GM23338 (cell line): ENCODE results near the gene KRTDAP. TPM values are rescaled to one million over a fixed set of nuclear protein-coding genes. Genes with fewer than 3 reads are reported as not detected.
"Not testable (repeated sequence)": the region's sequence is repeated elsewhere in the genome, so short reads cannot be mapped to it uniquely, and the experiment has no call there.

Experiments
- ATAC-seq: fragments of 200-7000 bp; cut with Tn5 transposase; 3 replicates; pipeline ENCODE4 v1.9.1; 2020
- DNase-seq: peaks from one replicate; pipeline ENCODE4 v3.0.0-alpha.2; 2015; ENCODE audit warnings: low spot score
- H2AFZ ChIP-seq: fragments of 200-600 bp; sonication (generic); 2 replicates; pipeline ENCODE4 v1.8.0; 2016; ENCODE audit warnings: antibody characterized with exemption, mild to moderate bottlenecking, moderate library complexity
- H3F3A ChIP-seq: fragments of 200-600 bp; sonication (generic); replicated peaks from 2 replicates; pipeline ENCODE4 v1.8.0; 2017; ENCODE audit warnings: antibody characterized with exemption, mixed run types, low read depth
- H3K27ac ChIP-seq: fragments of 200-600 bp; sonication (generic); 2 replicates; pipeline ENCODE4 v1.6.1; 2016; ENCODE audit warnings: low read depth
- H3K27me3 ChIP-seq: fragments of 200-600 bp; sonication (generic); 2 replicates; pipeline ENCODE4 v1.8.0; 2016; ENCODE audit warnings: mild to moderate bottlenecking, mixed run types, moderate library complexity; ENCODE audit not compliant: insufficient read depth
- H3K36me3 ChIP-seq: fragments of 200-600 bp; sonication (generic); 2 replicates; pipeline ENCODE4 v1.8.0; 2016; ENCODE audit warnings: mild to moderate bottlenecking; ENCODE audit not compliant: insufficient read depth
- H3K4me1 ChIP-seq: fragments of 200-600 bp; sonication (generic); 2 replicates; pipeline ENCODE4 v1.8.0; 2016; ENCODE audit warnings: mild to moderate bottlenecking, moderate library complexity; ENCODE audit not compliant: insufficient read depth
- H3K4me2 ChIP-seq: fragments of 200-600 bp; sonication (generic); 2 replicates; pipeline ENCODE4 v1.7.1; 2017; ENCODE audit warnings: mixed run types
- H3K4me3 ChIP-seq: fragments of 200-600 bp; sonication (generic); 2 replicates; pipeline ENCODE4 v1.6.1; 2016; ENCODE audit warnings: mixed run types
- H3K79me2 ChIP-seq: fragments of 200-600 bp; sonication (generic); replicated peaks from 2 replicates; pipeline ENCODE4 v1.8.0; 2017; ENCODE audit warnings: mild to moderate bottlenecking; ENCODE audit not compliant: insufficient read depth
- H3K9me2 ChIP-seq: fragments of 200-600 bp; sonication (generic); 2 replicates; pipeline ENCODE4 v1.8.0; 2017; ENCODE audit not compliant: insufficient read depth
- H4K20me1 ChIP-seq: fragments of 200-600 bp; sonication (generic); replicated peaks from 2 replicates; pipeline ENCODE4 v1.8.0; 2017; ENCODE audit warnings: mild to moderate bottlenecking; ENCODE audit not compliant: insufficient read depth
- H3K27ac Mint-ChIP-seq: 2 replicates; pipeline ENCODE4 v1.8.0; 2020; ENCODE audit warnings: inconsistent platforms, mild to moderate bottlenecking, moderate library complexity, mixed read lengths
- H3K27me3 Mint-ChIP-seq: 3 replicates; pipeline ENCODE4 v1.8.0; 2022; ENCODE audit warnings: low read depth, mild to moderate bottlenecking, moderate library complexity, mixed read lengths, inconsistent platforms; ENCODE audit not compliant: insufficient read depth, poor library complexity
- H3K36me3 Mint-ChIP-seq: 3 replicates; pipeline ENCODE4 v1.8.0; 2021; ENCODE audit warnings: low read depth, mild to moderate bottlenecking, inconsistent platforms, moderate library complexity, mixed read lengths
- H3K4me1 Mint-ChIP-seq: 3 replicates; pipeline ENCODE4 v1.8.0; 2020; ENCODE audit warnings: mild to moderate bottlenecking, inconsistent platforms, mixed read lengths
- H3K4me3 Mint-ChIP-seq: 3 replicates; pipeline ENCODE4 v1.8.0; 2021; ENCODE audit warnings: moderate library complexity, mild to moderate bottlenecking, inconsistent platforms, mixed read lengths
- H3K9me3 Mint-ChIP-seq: 3 replicates; pipeline ENCODE4 v1.8.0; 2020; ENCODE audit warnings: moderate library complexity, mild to moderate bottlenecking, inconsistent platforms, mixed read lengths
- EZH2 ChIP-seq: fragments of 200-600 bp; sonication (generic); IDR thresholded peaks from one replicate; pipeline ENCODE4 v1.8.0; 2017; ENCODE audit warnings: antibody characterized with exemption, mild to moderate bottlenecking, low read depth; ENCODE audit not compliant: unreplicated experiment
- JUNB ChIP-seq: IDR thresholded peaks from one replicate; pipeline ENCODE4 v1.6.1; 2016; ENCODE audit warnings: antibody characterized with exemption; ENCODE audit not compliant: unreplicated experiment
- NANOG ChIP-seq: IDR thresholded peaks from 2 replicates; pipeline ENCODE4 v1.6.1; 2016; ENCODE audit warnings: antibody characterized with exemption, borderline replicate concordance
- POLR2AphosphoS5 ChIP-seq: IDR thresholded peaks from 2 replicates; pipeline ENCODE4 v1.6.1; 2016; ENCODE audit warnings: antibody characterized with exemption, low read depth
- STAT1 ChIP-seq: IDR thresholded peaks from one replicate; pipeline ENCODE4 v1.6.1; 2016; ENCODE audit warnings: antibody characterized with exemption; ENCODE audit not compliant: unreplicated experiment
- ZNF331 ChIP-seq: fragments of 250-450 bp; sonication (Bioruptor Pico); IDR thresholded peaks from 2 replicates; pipeline ENCODE4 v1.5.0; 2020; ENCODE audit warnings: low read depth, mild to moderate bottlenecking, moderate library complexity
- polyA plus RNA-seq: library from polyadenylated mRNA; unstranded; fragments of >200 nt; fragmentation: Nextera tagmentation; extraction: Ambion mirVana; gene quantifications from 2 replicates; pipeline ENCODE4 v1.2.1, GENCODE V29; 2016
- total RNA-seq: library from RNA; depleted of rRNA; stranded (reverse); fragments of >200 nt; shearing (Covaris generic); gene quantifications from 2 replicates; pipeline ENCODE4 v1.2.3, GENCODE V29; 2014
- TF ChIP-seq, protein P1 (sequence below): fragments of 250-450 bp; sonication (Bioruptor Pico); IDR thresholded peaks from 2 replicates; pipeline ENCODE4 v1.5.0; 2020; ENCODE audit warnings: mild to moderate bottlenecking, moderate library complexity
- TF ChIP-seq, protein P2 (sequence below), 2 experiments: fragments of 200-600 bp in 1 of 2; sonication (generic) in 1 of 2; conservative IDR thresholded peaks; 2 replicates each; pipeline versions ENCODE4 v1.5.1 to v1.6.1; 2016 to 2017; ENCODE audit warnings: antibody characterized with exemption in 2 of 2, low read depth in 2 of 2, mild to moderate bottlenecking in 2 of 2, moderate library complexity in 1 of 2
- TF ChIP-seq, protein P3 (sequence below): IDR thresholded peaks from one replicate; pipeline ENCODE4 v1.6.1; 2018; ENCODE audit warnings: antibody characterized with exemption; ENCODE audit not compliant: unreplicated experiment

Gene KRTDAP
- total and polyA plus RNA-seq, 2 experiments from 2014 or later: 2.7 TPM; not detected in 1

DNA sequence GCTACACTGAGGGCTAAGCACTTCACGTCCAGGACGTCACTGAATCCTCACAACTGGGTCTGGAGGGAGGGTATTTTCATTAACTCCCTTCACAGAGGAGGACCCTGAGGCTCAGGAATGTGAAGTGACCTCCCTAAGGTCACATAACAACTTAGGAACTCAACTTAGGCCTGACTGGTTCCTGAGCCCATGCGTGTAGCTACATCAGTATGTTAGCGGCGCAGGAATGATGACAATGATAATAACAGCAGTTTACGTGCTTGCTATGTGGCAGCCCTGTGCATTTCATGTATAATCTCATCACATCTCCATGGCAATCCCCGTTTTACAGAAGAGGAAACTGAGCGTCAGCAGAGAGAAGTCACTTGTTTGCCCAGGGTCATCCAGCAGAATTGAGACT, 18.3 kb downstream of the KRTDAP start:
- Mint-ChIP-seq H3K27me3 (peaks cover 23% of the 10 kb centered on the region), H3K36me3 (no peaks in the 10 kb centered on the region), H3K4me1 (peaks cover 9% of the 10 kb centered on the region; the same call in 2 of the 3 replicates), H3K4me3 (no peak overlapping the region), H3K9me3 (no peaks in the 10 kb centered on the region; the same call in 2 of the 3 replicates), H3K27ac (no peak overlapping the region)
- Histone ChIP-seq H4K20me1 (no peaks in the 10 kb centered on the region), H3K27ac (no peak overlapping the region), H3K4me2 (no peak overlapping the region), H3K27me3 (no peaks in the 10 kb centered on the region), H3K4me3 (no peak overlapping the region), H3F3A (no peaks in the 10 kb centered on the region), H3K36me3 (no peaks in the 10 kb centered on the region), H3K4me1 (peaks cover 9% of the 10 kb centered on the region; the same call in 1 of the 2 replicates), H2AFZ (0 out of 2 replicates have a peak overlapping the region, but pooled peaks have one; percentile 5), H3K9me2 (no peaks in the 10 kb centered on the region), H3K79me2 (no peaks in the 10 kb centered on the region)
- TF ChIP-seq, protein P1, sequence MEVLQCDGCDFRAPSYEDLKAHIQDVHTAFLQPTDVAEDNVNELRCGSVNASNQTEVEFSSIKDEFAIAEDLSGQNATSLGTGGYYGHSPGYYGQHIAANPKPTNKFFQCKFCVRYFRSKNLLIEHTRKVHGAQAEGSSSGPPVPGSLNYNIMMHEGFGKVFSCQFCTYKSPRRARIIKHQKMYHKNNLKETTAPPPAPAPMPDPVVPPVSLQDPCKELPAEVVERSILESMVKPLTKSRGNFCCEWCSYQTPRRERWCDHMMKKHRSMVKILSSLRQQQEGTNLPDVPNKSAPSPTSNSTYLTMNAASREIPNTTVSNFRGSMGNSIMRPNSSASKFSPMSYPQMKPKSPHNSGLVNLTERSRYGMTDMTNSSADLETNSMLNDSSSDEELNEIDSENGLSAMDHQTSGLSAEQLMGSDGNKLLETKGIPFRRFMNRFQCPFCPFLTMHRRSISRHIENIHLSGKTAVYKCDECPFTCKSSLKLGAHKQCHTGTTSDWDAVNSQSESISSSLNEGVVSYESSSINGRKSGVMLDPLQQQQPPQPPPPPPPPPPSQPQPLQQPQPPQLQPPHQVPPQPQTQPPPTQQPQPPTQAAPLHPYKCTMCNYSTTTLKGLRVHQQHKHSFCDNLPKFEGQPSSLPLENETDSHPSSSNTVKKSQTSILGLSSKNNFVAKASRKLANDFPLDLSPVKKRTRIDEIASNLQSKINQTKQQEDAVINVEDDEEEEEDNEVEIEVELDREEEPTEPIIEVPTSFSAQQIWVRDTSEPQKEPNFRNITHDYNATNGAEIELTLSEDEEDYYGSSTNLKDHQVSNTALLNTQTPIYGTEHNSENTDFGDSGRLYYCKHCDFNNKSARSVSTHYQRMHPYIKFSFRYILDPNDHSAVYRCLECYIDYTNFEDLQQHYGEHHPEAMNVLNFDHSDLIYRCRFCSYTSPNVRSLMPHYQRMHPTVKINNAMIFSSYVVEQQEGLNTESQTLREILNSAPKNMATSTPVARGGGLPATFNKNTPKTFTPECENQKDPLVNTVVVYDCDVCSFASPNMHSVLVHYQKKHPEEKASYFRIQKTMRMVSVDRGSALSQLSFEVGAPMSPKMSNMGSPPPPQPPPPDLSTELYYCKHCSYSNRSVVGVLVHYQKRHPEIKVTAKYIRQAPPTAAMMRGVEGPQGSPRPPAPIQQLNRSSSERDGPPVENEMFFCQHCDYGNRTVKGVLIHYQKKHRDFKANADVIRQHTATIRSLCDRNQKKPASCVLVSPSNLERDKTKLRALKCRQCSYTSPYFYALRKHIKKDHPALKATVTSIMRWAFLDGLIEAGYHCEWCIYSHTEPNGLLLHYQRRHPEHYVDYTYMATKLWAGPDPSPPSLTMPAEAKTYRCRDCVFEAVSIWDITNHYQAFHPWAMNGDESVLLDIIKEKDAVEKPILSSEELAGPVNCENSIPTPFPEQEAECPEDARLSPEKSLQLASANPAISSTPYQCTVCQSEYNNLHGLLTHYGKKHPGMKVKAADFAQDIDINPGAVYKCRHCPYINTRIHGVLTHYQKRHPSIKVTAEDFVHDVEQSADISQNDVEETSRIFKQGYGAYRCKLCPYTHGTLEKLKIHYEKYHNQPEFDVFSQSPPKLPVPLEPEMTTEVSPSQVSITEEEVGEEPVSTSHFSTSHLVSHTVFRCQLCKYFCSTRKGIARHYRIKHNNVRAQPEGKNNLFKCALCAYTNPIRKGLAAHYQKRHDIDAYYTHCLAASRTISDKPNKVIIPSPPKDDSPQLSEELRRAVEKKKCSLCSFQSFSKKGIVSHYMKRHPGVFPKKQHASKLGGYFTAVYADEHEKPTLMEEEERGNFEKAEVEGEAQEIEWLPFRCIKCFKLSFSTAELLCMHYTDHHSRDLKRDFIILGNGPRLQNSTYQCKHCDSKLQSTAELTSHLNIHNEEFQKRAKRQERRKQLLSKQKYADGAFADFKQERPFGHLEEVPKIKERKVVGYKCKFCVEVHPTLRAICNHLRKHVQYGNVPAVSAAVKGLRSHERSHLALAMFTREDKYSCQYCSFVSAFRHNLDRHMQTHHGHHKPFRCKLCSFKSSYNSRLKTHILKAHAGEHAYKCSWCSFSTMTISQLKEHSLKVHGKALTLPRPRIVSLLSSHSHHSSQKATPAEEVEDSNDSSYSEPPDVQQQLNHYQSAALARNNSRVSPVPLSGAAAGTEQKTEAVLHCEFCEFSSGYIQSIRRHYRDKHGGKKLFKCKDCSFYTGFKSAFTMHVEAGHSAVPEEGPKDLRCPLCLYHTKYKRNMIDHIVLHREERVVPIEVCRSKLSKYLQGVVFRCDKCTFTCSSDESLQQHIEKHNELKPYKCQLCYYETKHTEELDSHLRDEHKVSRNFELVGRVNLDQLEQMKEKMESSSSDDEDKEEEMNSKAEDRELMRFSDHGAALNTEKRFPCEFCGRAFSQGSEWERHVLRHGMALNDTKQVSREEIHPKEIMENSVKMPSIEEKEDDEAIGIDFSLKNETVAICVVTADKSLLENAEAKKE: no peak
- no peak for TF ChIP-seq JUNB
- TF ChIP-seq NANOG: no peak
- TF ChIP-seq, protein P2, sequence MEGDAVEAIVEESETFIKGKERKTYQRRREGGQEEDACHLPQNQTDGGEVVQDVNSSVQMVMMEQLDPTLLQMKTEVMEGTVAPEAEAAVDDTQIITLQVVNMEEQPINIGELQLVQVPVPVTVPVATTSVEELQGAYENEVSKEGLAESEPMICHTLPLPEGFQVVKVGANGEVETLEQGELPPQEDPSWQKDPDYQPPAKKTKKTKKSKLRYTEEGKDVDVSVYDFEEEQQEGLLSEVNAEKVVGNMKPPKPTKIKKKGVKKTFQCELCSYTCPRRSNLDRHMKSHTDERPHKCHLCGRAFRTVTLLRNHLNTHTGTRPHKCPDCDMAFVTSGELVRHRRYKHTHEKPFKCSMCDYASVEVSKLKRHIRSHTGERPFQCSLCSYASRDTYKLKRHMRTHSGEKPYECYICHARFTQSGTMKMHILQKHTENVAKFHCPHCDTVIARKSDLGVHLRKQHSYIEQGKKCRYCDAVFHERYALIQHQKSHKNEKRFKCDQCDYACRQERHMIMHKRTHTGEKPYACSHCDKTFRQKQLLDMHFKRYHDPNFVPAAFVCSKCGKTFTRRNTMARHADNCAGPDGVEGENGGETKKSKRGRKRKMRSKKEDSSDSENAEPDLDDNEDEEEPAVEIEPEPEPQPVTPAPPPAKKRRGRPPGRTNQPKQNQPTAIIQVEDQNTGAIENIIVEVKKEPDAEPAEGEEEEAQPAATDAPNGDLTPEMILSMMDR (conservative IDR thresholded peaks at IDR 0.05; ENCODE audit: low read depth in 2 of 2): no peak
- no peak for TF ChIP-seq EZH2
- no peak for TF ChIP-seq POLR2AphosphoS5
- TF ChIP-seq, protein P3, sequence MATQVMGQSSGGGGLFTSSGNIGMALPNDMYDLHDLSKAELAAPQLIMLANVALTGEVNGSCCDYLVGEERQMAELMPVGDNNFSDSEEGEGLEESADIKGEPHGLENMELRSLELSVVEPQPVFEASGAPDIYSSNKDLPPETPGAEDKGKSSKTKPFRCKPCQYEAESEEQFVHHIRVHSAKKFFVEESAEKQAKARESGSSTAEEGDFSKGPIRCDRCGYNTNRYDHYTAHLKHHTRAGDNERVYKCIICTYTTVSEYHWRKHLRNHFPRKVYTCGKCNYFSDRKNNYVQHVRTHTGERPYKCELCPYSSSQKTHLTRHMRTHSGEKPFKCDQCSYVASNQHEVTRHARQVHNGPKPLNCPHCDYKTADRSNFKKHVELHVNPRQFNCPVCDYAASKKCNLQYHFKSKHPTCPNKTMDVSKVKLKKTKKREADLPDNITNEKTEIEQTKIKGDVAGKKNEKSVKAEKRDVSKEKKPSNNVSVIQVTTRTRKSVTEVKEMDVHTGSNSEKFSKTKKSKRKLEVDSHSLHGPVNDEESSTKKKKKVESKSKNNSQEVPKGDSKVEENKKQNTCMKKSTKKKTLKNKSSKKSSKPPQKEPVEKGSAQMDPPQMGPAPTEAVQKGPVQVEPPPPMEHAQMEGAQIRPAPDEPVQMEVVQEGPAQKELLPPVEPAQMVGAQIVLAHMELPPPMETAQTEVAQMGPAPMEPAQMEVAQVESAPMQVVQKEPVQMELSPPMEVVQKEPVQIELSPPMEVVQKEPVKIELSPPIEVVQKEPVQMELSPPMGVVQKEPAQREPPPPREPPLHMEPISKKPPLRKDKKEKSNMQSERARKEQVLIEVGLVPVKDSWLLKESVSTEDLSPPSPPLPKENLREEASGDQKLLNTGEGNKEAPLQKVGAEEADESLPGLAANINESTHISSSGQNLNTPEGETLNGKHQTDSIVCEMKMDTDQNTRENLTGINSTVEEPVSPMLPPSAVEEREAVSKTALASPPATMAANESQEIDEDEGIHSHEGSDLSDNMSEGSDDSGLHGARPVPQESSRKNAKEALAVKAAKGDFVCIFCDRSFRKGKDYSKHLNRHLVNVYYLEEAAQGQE: no peak
- no peak for TF ChIP-seq ZNF331 (CRISPR knock-in tag)
- no peak for TF ChIP-seq STAT1
- DNase-seq (no peak), ATAC-seq (no peak)

DNA sequence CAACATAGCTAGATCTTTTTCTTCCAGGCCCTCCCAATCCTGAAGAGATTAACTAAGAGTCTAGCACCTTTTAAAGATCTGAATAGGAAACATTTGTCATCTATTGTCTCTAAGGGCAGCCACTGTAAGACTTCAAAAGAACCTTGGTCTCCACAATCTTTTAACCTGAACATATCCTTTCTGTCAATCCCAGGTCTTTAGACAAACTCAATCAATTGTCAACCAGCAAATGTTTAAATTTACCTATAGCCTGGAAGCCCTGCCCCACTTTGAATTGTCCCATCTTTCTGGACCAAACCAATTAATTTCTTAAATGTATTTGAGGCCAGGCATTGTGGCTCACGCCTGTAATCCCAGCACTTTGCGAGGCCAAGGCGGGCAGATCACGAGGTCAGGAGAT, 19.2 kb downstream of the KRTDAP start:
- H4K20me1 ChIP-seq, H3K4me3 ChIP-seq: not testable (repeated sequence)

More for the DNA sequence above, 19.2 kb downstream of the KRTDAP start:
- not testable (repeated sequence) for H3K4me3 Mint-ChIP-seq, H3K79me2 ChIP-seq, H3K36me3 ChIP-seq, H3K4me1 Mint-ChIP-seq, H3K27me3 ChIP-seq, H3K9me2 ChIP-seq, H3K27ac ChIP-seq, H2AFZ ChIP-seq, H3K4me2 ChIP-seq, H3K36me3 Mint-ChIP-seq, ATAC-seq, H3F3A ChIP-seq, H3K9me3 Mint-ChIP-seq, H3K4me1 ChIP-seq, DNase-seq
- H3K27ac Mint-ChIP-seq: peak overlapping the region; percentile 58; the same call in 1 of the 2 replicates
- peaks cover 22% of the 10 kb centered on the region for H3K27me3 Mint-ChIP-seq
